ENCODE results near the gene APBA2. TPM values are rescaled to one million over a fixed set of nuclear protein-coding genes. Genes with fewer than 3 reads are reported as not detected.
A peak's percentile ranks its signal among the peaks of the same experiment; 100 is the strongest.

APBA2 gene
- polyA plus RNA-seq, 4 donors = 0.67 to 3.2 (median 1.8) TPM

DNA sequence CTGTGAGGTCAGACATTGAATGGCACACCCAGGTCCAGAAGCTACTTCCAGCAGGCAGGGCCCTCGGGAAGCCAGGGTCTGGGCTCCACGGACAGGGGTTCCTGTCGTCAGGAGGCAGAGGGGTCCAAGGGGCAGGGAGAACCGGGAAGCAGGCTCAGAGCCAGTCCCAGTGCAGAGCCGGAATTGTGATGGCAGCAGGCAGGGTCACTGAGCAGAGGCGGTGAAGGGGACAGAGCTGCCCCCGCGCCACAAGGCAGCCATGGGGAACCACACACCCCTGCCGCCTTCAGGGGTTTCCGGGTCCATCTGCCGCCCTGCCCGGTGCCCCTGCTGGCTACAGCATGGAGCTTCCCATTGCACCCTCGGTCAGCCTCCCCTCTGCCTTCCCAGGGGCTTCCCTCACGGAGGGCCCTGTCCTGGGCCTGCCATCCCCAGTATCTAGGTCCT lies 247.0 kb downstream of the APBA2 start:
- no peak for DNase-seq
- Histone ChIP-seq H3K4me1 (ENCODE audit: control insufficient read depth in 3 of 3, insufficient read depth in 2 of 3, low read depth in 1 of 3, low read length in 2 of 3) (no peaks in the 10 kb centered on the region), H3K9me3 (ENCODE audit: control insufficient read depth in 2 of 2, insufficient read depth in 1 of 2, low read depth in 1 of 2, low read length in 1 of 2) (no peaks in the 10 kb centered on the region), H3K36me3 (ENCODE audit: control insufficient read depth in 3 of 3, insufficient read depth in 2 of 3, low read depth in 1 of 3, low read length in 3 of 3) (no peaks in the 10 kb centered on the region), H3K27me3 (ENCODE audit: control insufficient read depth in 3 of 3, insufficient read depth in 3 of 3, low read length in 3 of 3) (no peaks in the 10 kb centered on the region), H3K27ac (ENCODE audit: low read depth in 1 of 3, low read length in 2 of 3) (no peak overlapping the region), H3K4me3 (ENCODE audit: low read depth in 1 of 3, low read length in 3 of 3) (no peak overlapping the region)
- 59 to 83% (median 82%) methylated on average over 6 to 14 of the region's 14 CpGs for WGBS, 3 donors
- FAIRE-seq = no peak

DNA sequence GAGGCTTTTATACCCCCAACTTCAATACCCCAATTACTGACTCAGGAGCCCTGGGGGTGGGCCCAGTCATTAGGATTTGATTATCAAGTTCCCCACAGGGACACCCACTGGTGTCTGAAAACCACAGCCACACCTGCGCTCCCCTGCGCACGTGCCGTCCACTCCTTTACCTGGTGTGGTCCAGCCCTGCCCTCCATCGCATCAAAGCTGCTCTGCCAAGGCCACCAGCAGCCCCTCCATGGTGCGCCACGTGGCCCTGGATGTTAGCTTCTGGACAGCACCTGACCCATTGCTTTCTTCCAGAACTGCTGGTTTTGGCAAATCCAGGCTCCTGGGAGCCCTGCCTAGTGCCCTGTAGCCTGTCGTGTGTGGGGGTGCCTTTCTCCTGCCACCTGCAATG lies 247.5 kb downstream of the APBA2 start:
- H3K36me3 ChIP-seq (ENCODE audit: control insufficient read depth in 3 of 3, insufficient read depth in 2 of 3, low read depth in 1 of 3, low read length in 3 of 3) = no peaks in the 10 kb centered on the region
- whole genome bisulfite sequencing, 3 donors = 71 to 89% (median 78%) methylated on average over 8 of the region's 8 CpGs
- H3K27ac ChIP-seq (ENCODE audit: low read depth in 1 of 3, low read length in 2 of 3) = no peak overlapping the region
- FAIRE-seq (no peak), DNase-seq (no peak)
- no peaks in the 10 kb centered on the region for H3K4me1 ChIP-seq (ENCODE audit: control insufficient read depth in 3 of 3, insufficient read depth in 2 of 3, low read depth in 1 of 3, low read length in 2 of 3)
- no peak overlapping the region for H3K4me3 ChIP-seq (ENCODE audit: low read depth in 1 of 3, low read length in 3 of 3)
- no peaks in the 10 kb centered on the region for H3K9me3 ChIP-seq (ENCODE audit: control insufficient read depth in 2 of 2, insufficient read depth in 1 of 2, low read depth in 1 of 2, low read length in 1 of 2)
- H3K27me3 ChIP-seq (ENCODE audit: control insufficient read depth in 3 of 3, insufficient read depth in 3 of 3, low read length in 3 of 3) = no peaks in the 10 kb centered on the region

DNA sequence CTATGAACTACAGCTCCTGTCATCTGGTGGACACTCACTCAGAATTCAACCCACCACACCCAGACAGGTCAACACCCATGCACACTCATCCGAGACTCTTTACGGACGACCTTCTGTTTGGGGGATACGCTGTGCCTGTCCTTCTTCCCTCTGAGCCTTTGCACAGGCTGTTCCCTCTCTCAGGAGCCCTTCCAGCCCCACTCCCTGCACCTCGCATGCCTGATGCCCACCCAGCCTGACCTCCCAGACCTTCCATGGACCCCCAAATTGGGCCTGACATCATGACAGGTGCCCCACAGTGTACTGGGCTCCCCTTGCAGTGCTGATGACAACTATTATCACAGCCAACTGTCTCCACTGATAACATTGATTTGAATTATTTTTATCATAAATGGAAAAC lies 248.0 kb downstream of the APBA2 start:
- 84 to 96% (median 89%) methylated on average over 5 of the region's 5 CpGs for WGBS, 3 donors
- no peak for FAIRE-seq
- H3K27me3 ChIP-seq (ENCODE audit: control insufficient read depth in 3 of 3, insufficient read depth in 3 of 3, low read length in 3 of 3) = no peaks in the 10 kb centered on the region
- no peak for DNase-seq
- H3K4me1 ChIP-seq (ENCODE audit: control insufficient read depth in 3 of 3, insufficient read depth in 2 of 3, low read depth in 1 of 3, low read length in 2 of 3) = no peaks in the 10 kb centered on the region
- H3K27ac ChIP-seq (ENCODE audit: low read depth in 1 of 3, low read length in 2 of 3) = no peak overlapping the region
- no peaks in the 10 kb centered on the region for H3K9me3 ChIP-seq (ENCODE audit: control insufficient read depth in 2 of 2, insufficient read depth in 1 of 2, low read depth in 1 of 2, low read length in 1 of 2)
- H3K36me3 ChIP-seq (ENCODE audit: control insufficient read depth in 3 of 3, insufficient read depth in 2 of 3, low read depth in 1 of 3, low read length in 3 of 3) = no peaks in the 10 kb centered on the region
- H3K4me3 ChIP-seq (ENCODE audit: low read depth in 1 of 3, low read length in 3 of 3) = no peak overlapping the region

GRCh38 chr15:29134239-29134638 lies 248.5 kb downstream of the APBA2 start:
- FAIRE-seq (no peak), DNase-seq (no peak)
- Histone ChIP-seq H3K9me3 (ENCODE audit: control insufficient read depth in 2 of 2, insufficient read depth in 1 of 2, low read depth in 1 of 2, low read length in 1 of 2) (no peaks in the 10 kb centered on the region), H3K36me3 (ENCODE audit: control insufficient read depth in 3 of 3, insufficient read depth in 2 of 3, low read depth in 1 of 3, low read length in 3 of 3) (no peaks in the 10 kb centered on the region), H3K27me3 (ENCODE audit: control insufficient read depth in 3 of 3, insufficient read depth in 3 of 3, low read length in 3 of 3) (no peaks in the 10 kb centered on the region), H3K4me1 (ENCODE audit: control insufficient read depth in 3 of 3, insufficient read depth in 2 of 3, low read depth in 1 of 3, low read length in 2 of 3) (no peaks in the 10 kb centered on the region), H3K27ac (ENCODE audit: low read depth in 1 of 3, low read length in 2 of 3) (no peak overlapping the region), H3K4me3 (ENCODE audit: low read depth in 1 of 3, low read length in 3 of 3) (no peak overlapping the region)
- 85 to 94% (median 87%) methylated on average over 6 of the region's 6 CpGs for WGBS, 3 donors

DNA sequence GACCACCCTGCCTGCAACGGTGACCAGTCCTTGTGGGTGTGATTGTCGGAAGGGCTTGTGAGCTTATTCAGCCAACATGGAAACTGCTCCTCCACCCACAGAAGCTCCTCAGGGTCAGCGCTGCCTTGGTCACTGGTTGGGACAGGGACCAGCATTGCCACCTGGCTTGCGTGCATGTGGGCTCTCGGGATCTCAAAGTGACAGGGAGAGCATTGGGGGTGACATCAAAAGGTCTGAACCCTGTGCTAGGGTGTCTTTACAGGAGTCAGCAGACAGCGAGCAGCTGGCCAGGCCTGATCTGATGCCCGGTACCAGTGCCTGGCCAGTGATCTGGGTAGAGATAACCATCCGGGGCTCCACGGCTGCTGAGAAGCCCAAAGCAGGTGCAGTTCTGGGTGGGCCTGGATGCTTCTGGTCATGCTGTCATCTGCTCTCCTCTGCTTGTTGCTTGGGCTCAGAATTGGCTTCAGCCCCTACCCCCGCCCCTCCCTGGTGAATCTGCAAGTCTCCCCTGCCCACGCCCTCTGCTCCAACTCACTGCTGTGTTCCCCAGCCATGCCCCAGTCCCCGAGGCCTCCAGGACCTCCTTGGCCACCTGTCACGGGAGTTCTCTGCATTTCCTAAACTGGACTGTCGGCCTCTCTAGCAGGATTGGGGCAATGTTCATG lies 249.0 kb downstream of the APBA2 start:
- FAIRE-seq (no peak), DNase-seq (no peak)
- Histone ChIP-seq H3K4me1 (ENCODE audit: control insufficient read depth in 3 of 3, insufficient read depth in 2 of 3, low read depth in 1 of 3, low read length in 2 of 3) (peaks cover 0 to 3% (median 0%) of the 10 kb centered on the region in 3 donors), H3K36me3 (ENCODE audit: control insufficient read depth in 3 of 3, insufficient read depth in 2 of 3, low read depth in 1 of 3, low read length in 3 of 3) (no peaks in the 10 kb centered on the region), H3K27ac (ENCODE audit: low read depth in 1 of 3, low read length in 2 of 3) (no peak overlapping the region), H3K4me3 (ENCODE audit: low read depth in 1 of 3, low read length in 3 of 3) (no peak overlapping the region), H3K27me3 (ENCODE audit: control insufficient read depth in 3 of 3, insufficient read depth in 3 of 3, low read length in 3 of 3) (no peaks in the 10 kb centered on the region), H3K9me3 (ENCODE audit: control insufficient read depth in 2 of 2, insufficient read depth in 1 of 2, low read depth in 1 of 2, low read length in 1 of 2) (no peaks in the 10 kb centered on the region)
- WGBS, 3 donors = 75 to 85% (median 84%) methylated on average over 14 of the region's 14 CpGs

DNA sequence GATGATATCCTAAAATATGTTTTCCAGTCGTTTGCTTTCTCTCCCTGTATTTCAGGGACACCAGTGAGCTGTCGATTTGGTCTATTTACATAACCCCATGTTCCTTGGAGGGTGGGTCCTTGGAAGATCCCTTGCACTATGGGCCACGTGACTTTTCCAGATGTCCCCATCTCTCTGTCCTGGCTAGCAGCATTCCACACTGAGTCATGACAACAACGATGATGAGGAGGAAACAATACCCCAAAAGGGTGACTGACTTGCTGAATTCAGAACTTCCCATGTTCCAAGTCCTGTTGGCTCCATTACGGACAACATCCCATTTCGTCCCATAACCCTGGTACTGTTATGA lies 249.5 kb downstream of the APBA2 start:
- Histone ChIP-seq H3K4me1 (ENCODE audit: control insufficient read depth in 3 of 3, insufficient read depth in 2 of 3, low read depth in 1 of 3, low read length in 2 of 3) (peaks cover 0 to 5% (median 0%) of the 10 kb centered on the region in 3 donors), H3K4me3 (ENCODE audit: low read depth in 1 of 3, low read length in 3 of 3) (no peak overlapping the region), H3K36me3 (ENCODE audit: control insufficient read depth in 3 of 3, insufficient read depth in 2 of 3, low read depth in 1 of 3, low read length in 3 of 3) (no peaks in the 10 kb centered on the region), H3K27me3 (ENCODE audit: control insufficient read depth in 3 of 3, insufficient read depth in 3 of 3, low read length in 3 of 3) (peaks cover 0 to 2% (median 0%) of the 10 kb centered on the region in 3 donors), H3K27ac (ENCODE audit: low read depth in 1 of 3, low read length in 2 of 3) (no peak overlapping the region), H3K9me3 (ENCODE audit: control insufficient read depth in 2 of 2, insufficient read depth in 1 of 2, low read depth in 1 of 2, low read length in 1 of 2) (no peaks in the 10 kb centered on the region)
- FAIRE-seq (no peak), DNase-seq (no peak)
- WGBS, 3 donors = 65 to 71% (median 66%) methylated on average over 6 of the region's 6 CpGs

DNA sequence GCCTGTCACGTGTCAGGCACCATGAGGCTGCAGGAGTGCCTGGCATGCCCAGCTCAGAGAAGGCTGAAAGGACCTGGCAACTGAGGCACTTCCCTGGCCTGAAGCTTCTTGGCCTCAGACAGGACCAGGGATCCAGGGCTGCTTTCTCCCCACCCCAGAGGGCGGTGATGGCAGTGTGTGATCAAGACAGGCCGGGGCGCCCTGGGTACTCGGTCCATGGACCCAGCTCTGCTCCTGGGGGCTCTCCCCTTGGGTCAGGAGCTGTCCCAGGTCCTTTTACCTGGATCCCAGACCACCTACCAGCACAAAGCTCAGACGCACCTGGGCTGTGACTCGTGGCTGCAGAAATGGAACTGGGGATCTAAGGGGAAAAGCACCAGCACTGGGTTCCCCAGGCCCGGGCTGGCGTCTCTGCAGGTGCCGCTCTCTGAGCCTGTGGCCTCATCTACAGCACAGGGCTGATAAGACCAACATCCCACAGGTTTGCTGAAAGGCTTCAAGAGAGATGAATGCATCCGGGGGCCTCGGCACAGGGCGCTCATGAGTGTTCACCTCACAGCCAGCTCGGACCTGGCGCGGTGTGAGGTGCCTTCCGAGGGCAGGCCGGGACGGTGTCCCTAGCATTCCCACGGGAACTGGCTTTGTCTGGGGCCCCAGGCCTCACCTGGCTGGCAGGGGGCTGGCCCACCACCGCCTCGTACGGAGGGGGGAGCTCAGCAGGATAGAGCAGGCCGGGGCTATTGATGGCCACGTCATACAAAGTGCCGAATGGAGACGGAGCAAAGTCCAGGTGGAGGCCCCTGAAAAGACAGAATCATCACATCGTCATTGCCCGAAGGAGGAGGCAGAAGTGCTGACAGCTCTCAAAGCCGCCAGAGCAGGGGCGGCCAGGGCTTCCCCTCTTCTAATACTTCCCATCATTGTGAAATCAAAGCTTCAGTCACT lies 250.2 kb downstream of the APBA2 start:
- Histone ChIP-seq H3K36me3 (ENCODE audit: control insufficient read depth in 3 of 3, insufficient read depth in 2 of 3, low read depth in 1 of 3, low read length in 3 of 3) (no peaks in the 10 kb centered on the region), H3K4me1 (ENCODE audit: control insufficient read depth in 3 of 3, insufficient read depth in 2 of 3, low read depth in 1 of 3, low read length in 2 of 3) (peaks cover 0 to 5% (median 0%) of the 10 kb centered on the region in 3 donors), H3K27ac (ENCODE audit: low read depth in 1 of 3, low read length in 2 of 3) (no peak overlapping the region), H3K27me3 (ENCODE audit: control insufficient read depth in 3 of 3, insufficient read depth in 3 of 3, low read length in 3 of 3) (peaks cover 0 to 2% (median 0%) of the 10 kb centered on the region in 3 donors), H3K9me3 (ENCODE audit: control insufficient read depth in 2 of 2, insufficient read depth in 1 of 2, low read depth in 1 of 2, low read length in 1 of 2) (no peaks in the 10 kb centered on the region), H3K4me3 (ENCODE audit: low read depth in 1 of 3, low read length in 3 of 3) (no peak overlapping the region)
- DNase-seq (peak in 1 of 2 donors; percentile 51), FAIRE-seq (no peak)
- 82 to 85% (median 84%) methylated on average over 31 of the region's 31 CpGs for WGBS, 3 donors

DNA sequence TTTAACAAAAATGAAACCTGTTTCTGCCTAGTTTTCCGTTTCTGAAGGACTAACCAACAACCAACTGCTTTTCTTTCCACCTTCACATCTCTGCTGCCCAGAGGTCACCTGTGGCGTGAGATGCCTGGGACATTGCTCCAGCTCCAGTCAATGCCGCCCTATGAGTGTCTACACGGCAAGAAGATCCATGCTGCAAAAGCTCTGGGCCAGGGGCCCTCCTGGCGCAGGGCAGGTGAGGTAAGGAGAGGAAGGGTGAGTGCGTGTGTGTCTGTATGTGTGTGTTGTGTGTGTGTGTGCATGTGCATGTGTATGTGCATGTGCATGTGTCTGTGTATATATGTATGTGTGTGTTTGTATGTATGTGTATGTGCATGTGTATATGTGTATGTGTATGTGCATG lies 252.5 kb downstream of the APBA2 start:
- FAIRE-seq = no peak
- H3K27ac ChIP-seq (ENCODE audit: low read depth in 1 of 3, low read length in 2 of 3) = no peak overlapping the region
- H3K36me3 ChIP-seq (ENCODE audit: control insufficient read depth in 3 of 3, insufficient read depth in 2 of 3, low read depth in 1 of 3, low read length in 3 of 3) = no peaks in the 10 kb centered on the region
- no peaks in the 10 kb centered on the region for H3K9me3 ChIP-seq (ENCODE audit: control insufficient read depth in 2 of 2, insufficient read depth in 1 of 2, low read depth in 1 of 2, low read length in 1 of 2)
- DNase-seq = no peak
- H3K27me3 ChIP-seq (ENCODE audit: control insufficient read depth in 3 of 3, insufficient read depth in 3 of 3, low read length in 3 of 3) = peaks cover 0 to 2% (median 0%) of the 10 kb centered on the region in 3 donors
- no peak overlapping the region for H3K4me3 ChIP-seq (ENCODE audit: low read depth in 1 of 3, low read length in 3 of 3)
- H3K4me1 ChIP-seq (ENCODE audit: control insufficient read depth in 3 of 3, insufficient read depth in 2 of 3, low read depth in 1 of 3, low read length in 2 of 3) = peaks cover 0 to 5% (median 0%) of the 10 kb centered on the region in 3 donors
- 90 to 91% (median 90%) methylated on average over 6 of the region's 6 CpGs for WGBS, 3 donors

All from small intestine (tissue), 7 donors.